ENCODE data around the gene IL1B.
A peak's percentile ranks its signal among the peaks of the same experiment; 100 is the strongest.
"Not testable (repeated sequence)": the region's sequence is repeated elsewhere in the genome, so short reads cannot be mapped to it uniquely, and the experiment has no call there.

The IL1B gene

DNA sequence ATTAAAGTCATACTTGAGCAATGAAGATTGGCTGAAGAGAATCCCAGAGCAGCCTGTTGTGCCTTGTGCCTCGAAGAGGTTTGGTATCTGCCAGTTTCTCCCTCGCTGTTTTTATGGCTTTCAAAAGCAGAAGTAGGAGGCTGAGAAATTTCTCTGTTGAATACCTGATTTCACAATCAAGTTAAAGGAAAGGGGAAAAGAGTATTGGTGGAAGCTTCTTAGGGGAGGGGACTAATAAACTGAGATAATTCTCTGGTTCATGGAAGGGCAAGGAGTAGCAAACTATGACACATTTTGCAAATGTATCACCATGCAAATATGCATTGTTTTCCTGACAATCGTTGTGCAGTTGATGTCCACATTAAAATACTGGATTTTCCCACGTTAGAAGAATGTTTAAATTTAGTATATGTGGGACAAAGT, at the start of gene IL1B:
IL1B (minus strand) TSS at position 85 of the 423 bp plus-strand sequence. CDS start 550 bp downstream, outside the sequence.
- no peak for DNase-seq (ENCODE audit: low spot score)

DNA sequence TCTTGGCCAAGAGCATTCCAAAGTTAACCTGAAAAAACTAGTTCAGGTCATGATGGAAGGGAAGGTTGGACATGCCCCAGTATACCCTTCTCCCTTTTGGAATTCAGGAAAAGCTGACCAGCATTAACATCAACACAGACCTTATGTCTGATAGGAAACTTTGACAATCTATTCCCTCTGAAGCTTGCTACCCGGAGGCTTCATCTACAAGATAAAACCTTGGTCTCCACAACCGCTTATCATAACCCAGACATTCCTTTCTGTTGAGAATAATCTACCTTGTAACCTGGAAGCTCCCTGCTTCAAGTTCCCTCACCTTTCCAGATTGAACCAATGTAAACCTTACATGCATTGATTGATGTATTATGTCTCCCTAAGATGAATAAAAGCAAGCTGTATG, 49.7 kb upstream of the IL1B start:
- DNase-seq (ENCODE audit: low spot score), result no peak

DNA sequence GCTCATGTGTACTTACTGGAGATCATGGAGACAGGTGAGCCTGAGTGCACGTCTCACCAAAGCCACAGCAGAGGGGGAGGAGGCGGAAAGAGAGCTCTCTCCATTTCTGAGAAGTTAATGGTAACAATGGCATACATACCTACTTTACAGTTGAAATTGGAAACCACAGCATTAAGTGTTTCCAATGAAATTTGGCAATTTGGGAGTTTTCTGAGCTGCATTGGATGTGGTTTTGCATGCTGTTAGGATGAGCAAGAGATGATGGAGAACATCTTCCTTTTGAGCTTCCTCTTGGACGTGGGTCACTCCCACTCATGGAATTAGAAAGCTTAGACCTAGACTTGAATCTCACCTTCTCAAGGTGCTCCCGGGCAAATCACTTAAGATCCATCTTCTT, 48.9 kb upstream of the IL1B start:
- DNase-seq (ENCODE audit: low spot score), result no peak

DNA sequence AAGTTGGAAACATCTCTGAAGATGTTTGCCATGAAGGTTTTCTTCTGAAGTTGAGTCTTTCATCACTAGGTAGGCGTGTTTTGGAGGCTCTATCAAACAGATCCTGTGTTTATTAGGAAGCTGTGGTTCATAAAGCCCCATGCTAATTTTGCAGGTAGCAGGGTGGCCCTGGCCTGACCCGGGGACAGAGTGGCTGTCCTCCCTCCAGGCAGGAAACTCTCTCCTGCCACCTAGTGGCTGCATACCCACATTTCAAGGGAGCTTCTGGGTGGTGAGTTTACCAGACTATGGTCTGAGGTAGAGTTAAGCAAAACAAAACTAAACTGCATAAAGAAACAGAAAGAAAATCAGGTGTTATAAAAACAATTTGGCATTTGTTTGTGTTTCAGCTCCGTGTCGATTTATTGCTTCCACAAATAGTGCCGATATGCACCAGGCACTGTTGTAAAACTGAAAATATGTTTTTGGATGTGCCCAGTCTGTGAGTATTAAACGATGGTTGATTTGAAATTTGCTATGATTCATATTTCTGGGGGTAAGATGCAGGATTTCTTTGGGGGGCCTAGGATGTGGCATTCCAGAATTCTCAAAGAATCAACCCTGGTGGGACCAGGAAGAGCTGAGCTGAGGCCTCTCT, 48.4 kb upstream of the IL1B start:
- peak; percentile 79 for DNase-seq (ENCODE audit: low spot score)

DNA sequence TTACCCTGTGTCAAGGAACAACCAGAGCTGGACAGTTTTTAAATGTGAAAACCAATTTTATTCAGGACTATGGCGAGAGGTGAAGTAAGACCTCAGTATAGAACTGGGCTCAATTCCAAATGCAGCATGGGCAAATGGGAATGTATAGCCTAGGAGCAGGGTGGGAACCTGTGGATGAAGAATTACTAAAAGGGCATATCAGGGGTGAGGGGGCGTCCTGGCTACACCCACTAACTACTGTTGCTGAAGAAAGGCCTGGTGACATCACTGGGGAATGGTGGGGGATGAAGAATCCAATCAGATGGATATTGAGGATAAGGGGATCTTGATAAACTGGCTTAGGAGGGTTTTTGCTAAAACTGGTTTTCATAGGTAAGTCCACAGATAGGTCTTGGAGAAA, 47.1 kb upstream of the IL1B start:
- DNase-seq (ENCODE audit: low spot score), result no peak

DNA sequence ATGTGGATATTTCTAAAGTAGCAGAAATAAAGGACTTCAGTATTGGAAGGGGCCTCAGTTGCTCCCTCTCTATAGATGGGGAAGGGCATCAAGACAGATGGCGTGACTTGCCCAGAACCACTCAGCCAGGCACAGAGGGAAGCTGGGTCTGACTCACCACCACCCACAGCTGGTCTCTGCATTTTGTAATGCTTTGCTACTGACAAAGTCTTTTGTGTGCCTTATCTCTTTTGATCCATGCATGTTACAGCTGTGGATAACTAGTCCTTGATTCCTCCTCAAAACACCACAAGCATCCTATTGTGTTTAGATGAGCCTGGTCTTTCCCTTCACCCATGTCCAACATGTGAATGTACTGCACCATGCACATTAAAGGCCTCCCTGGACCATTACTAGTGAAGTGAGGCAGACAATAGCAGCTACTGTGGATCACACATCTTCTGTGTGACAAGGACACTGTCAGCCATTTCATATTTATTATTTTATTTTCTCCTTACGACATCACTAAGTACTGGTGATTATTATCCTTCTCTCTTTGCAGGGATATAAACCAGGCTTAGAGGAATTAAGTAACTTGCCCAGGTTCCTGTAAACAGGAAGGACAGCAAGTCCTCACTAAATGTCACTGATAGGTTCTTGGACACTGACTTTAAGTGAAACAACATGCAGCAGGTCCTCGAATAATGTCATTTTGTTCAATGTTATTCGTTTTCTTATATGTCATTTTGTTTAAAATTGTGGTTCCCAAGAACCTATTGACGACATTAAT, 44.8 kb upstream of the IL1B start:
- peak; percentile 98 for DNase-seq (ENCODE audit: low spot score)

DNA sequence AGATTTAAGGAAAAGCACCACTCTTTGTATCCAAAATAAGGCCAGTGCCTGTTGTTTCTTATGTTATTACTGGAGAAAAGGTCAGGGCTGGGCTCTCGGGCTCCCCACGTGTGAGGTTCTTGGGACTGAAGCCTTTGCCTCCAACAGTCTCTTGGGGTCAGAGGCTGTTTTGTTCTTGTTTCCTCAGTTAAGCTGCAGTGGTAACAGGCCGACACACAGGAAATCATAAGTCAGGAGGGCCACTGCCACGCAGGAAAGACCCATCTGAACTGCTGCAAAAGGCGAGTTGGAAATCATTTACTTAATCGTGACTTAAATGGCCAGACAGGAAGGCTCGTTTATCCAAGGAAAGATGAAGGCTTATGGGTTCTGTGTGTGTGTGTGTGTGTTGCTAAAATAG, 44.1 kb upstream of the IL1B start:
- no peak for DNase-seq (ENCODE audit: low spot score)

DNA sequence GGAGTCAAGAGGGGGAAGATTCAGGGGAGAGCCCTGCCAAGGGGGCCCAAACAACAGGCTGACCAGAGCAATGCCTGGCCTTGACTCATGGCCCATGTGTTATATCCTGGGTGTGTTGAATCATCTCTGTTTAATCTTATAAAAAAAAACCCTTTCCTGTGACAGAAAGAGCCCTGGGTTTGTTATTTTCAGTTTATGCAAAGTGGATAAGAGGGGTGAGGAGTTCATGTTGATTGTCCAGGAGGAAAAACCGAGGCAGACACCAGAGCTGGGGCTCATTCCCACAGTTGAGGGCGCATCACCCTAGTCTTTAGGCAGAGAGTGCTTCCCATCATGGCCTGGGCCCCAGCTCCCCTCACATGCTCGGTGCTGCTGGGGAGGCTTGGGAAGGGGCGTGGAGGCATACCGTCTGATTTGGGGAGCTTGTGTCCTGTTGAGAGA, 43.5 kb upstream of the IL1B start:
- DNase-seq (ENCODE audit: low spot score), result peak; percentile 75

DNA sequence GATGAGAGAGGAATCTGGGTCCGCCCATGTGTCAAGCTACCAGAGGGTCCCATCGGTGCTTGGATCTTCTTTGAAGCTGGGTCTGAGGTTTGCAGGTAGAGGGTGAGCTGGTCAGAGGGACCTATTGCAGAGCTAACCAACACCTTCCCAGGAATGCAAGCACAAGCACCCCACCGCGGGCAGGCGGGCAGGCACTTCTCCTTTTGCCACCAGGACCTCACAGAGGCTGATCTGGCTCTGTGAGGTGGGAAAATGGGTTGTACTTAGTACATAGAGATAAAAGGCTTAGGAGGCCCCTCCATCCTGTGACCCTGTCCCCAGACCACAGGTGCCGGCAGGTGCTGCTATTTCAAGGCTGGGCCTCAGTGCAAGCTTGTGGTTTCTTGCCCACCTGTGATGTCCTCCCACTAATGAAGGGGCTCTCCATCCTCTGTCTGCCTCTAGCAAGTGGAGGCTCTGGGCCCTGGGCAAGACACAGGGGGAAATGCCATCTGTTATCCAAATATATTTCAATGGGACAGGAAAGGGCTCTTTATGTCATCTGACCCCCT, 43.0 kb upstream of the IL1B start:
- DNase-seq (ENCODE audit: low spot score), result no peak

DNA sequence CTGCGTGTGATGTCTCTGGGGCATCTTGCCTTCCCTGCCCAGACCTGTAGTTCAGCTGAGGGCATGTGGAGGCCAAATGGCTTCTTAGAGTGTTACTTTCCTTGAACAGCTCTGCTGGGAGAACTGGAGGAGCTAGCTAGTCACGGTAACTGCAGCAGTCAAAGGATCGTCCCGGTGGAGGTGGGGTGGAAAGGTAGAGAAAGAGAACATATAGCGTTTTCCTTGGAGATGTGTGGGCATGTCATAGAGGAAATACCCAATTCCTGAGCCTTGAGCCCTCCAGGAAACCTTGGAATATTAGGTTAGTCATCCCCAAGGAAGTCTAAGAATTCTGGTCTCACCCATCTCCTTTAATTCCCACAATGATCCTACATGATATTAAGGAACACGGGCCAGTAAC, 40.8 kb upstream of the IL1B start:
- DNase-seq (ENCODE audit: low spot score), result no peak

DNA sequence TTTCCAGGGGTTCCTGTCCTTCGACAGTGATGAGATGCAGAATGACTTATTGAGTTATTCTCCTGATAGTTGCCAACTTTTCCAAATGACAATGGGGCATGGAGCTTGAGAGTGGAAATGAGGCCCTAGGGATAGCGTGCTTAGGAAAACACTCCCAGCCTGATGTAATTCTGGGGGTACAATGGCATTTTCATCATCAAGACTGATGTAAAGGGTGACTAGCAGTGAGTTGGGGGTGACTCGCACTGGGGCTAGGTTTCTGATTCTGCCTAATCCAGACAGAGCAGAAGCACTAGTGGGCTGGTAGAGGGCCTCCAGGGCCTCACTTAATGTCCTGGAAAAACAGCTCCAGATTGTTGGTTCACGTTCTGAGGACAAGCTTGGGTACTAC, 40.4 kb upstream of the IL1B start:
- no peak for DNase-seq (ENCODE audit: low spot score)

DNA sequence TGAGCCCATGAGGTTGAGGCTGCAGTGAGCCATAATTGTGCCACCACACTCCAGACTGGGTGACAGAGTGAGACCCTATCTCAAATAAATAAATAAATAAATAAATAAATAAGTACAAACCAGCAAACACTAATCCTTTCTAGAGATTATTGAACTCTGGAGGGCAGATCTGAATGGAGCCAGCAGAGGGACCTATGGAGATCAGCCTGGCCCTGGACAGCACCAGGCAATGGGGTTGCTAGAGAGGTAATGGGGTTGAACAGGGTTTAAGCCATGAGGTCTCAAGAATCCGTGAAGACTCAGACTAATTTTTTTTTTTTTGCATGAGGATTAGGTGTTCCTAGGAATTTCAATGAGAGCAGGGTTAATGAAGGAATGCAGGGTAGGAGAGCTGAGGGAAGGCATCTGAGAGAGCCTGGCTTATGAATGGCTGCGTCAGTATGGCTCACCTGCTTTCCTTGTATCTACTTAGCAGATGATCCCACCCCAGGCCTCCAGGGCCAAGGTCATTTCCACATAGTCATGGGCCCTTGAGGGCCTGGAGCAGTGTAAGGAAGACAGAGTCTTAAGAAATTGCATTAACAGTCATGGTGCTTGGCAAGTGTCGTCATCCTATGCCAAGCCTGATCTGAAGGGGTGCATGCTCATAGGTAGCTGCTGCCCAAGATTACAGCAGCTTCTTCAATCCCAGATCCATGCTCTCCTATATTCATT, 39.8 kb upstream of the IL1B start:
- DNase-seq (ENCODE audit: low spot score), result no peak

DNA sequence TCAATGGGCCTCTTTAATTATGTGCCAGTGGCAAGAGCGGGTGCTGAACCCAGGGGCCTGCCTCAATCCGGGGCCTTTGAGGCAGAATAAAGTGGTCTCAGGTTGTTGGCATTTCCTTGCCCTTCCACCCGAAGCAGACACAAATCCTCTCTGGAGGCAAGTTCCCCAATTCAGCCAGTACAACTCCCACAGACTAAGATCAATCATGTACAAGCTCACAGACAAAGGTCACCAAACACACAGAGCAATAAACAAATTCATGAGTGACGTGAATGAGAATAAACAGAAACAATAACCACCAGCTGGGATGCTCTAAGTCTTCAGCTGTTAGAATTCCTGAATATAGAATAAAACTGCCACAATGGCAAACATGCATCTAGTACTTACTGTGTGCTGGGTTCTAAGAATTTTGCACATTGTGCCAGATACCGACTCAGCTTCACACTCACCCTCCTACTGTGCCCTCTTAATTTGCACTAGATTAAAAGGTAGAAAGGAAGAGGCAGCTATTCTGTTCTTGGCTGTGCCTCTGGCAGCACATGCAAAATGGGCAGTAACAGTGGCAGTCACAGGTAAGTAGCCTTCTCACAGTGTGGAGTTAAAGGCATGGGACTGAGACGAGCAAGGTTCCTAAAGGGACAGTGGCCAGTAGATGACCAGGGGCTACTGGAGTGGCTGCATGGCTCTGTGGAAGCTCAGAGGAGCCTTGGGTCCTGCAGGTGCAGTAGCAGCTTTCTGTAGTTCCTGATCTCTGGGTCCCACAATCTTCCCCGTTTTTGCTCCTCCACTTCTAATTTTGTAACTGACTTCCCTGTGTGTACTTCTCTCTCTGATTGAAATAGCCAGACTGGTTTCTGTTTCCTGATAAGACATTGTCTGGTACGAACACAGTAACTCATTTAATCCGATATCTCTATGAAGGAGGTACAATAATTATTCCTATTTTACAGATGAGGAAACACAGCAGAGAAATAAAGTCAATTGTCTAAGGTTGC, 34.6 kb upstream of the IL1B start:
- DNase-seq (ENCODE audit: low spot score), result no peak

DNA sequence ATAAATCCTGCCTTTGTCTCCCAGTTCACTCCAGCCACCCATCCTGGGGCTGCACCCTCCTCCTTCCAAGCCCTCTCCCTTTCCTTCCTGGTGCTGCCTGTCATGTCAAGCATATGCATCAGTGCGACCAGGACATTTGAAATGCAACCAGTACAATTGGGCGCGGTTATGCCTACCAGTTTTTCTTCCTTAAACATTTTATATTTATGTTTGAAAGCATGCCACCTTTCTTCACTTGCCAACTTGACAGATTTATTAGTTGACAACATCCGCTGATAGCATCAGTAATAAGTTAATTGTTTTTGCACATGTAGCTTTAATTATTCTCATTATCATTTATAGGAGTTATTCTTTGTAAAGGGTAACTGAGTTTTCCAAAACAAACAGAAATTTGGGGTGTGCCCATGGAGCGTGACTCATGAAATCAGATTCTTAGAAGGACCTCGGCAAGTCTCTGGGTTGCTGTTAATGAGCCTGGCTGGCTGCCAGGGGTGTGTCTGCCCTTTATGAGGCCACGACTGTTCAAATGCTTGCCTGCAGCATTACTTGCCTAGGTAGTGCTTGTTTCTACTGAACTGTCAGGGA, 32.8 kb upstream of the IL1B start:
- DNase-seq (ENCODE audit: low spot score), result peak; percentile 54

DNA sequence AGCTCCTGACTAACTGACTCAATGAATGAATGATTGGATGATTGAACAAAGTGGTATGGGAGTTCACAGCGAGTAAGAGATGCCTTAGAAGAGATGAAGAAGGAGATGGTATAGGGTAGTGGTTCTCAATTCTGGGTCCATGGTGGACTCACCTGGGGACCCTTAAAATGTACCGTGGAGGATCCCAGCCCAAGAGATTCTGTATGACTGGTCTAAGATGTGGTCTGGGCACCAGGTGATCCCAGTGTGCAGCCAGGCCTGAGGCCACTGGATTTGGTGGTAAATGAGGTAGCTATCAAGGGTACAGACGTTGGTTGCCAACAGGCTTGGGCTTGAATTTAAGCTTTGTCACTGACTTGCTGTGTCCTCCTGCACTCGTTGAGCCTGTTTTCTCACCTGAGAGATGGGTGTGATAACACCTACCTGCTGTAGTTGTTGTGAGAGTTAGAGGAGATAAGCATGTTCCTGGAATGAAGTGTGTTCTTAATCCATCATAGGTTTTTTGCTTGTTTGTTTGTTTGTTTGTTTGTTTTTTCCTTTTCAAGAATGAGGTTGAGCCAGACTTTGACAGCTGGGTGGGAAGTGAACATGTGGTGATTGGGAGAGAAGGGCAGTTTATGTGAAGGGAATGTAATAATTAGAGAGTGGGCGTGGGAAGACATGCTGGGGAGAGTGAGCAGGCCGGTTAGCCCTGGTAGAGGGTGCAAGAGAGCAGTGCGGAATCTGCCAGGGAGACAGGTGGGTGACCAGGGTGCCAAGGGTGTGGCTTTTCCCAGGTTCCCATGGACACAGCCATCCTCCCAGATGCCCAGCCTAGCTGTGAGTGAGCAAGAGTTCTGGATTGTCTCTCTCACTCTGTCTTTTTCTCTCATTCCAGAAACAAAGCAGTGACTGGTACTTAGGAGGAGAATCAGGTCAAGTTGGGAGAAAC, 31.4 kb upstream of the IL1B start:
- no peak for DNase-seq (ENCODE audit: low spot score)

DNA sequence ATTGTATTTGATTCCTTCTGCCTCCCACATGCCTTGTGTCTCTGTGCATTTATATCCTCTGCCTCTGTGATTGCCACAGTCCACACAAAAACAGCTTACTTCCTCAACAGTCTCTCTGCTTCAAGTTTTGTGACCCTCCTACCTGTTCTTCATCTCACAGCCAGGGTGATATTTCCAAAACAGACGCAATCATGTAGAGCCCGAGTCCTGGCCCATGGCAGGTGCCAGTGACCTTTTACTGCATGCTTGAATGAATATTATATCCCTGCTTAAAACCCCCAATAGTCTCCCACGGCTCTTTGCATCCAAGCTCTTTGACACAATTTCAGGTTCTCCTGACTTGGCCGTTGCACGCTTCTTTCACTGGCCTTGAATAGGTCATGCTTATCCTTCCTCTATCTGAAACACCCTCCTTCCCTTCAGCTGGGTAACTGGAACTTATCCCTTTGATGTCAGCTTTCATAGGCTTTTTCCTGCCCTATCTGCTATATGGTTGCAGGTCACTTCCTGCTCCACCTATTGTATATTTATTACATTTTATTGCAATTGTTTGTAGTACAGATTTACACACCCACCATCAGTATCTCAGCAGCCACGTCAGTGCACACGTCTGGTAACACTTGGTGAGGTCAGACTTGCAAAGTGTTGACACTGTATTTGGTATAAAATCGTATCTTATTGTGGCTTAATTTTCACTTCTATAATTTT, 29.7 kb upstream of the IL1B start:
- no peak for DNase-seq (ENCODE audit: low spot score)

DNA sequence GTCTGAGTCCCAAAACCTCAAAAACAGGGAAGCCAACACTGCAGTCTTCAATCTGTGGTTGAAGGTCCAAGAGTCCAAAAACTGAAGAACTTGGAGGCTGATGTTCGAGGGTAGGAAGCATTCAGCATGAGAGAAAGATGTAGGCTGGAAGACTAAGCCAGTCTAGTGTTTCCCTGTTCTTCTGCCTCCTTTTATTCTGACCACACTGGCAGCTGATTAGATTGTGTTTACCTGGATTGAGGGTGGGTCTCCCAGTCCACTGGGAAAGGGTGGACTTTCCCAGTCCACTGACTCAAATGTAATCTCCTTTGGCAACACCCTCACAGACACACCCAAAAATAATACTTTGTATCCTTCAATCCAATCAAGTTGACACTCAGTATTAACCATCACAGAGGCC, 27.5 kb upstream of the IL1B start:
- DNase-seq (ENCODE audit: low spot score), result no peak

DNA sequence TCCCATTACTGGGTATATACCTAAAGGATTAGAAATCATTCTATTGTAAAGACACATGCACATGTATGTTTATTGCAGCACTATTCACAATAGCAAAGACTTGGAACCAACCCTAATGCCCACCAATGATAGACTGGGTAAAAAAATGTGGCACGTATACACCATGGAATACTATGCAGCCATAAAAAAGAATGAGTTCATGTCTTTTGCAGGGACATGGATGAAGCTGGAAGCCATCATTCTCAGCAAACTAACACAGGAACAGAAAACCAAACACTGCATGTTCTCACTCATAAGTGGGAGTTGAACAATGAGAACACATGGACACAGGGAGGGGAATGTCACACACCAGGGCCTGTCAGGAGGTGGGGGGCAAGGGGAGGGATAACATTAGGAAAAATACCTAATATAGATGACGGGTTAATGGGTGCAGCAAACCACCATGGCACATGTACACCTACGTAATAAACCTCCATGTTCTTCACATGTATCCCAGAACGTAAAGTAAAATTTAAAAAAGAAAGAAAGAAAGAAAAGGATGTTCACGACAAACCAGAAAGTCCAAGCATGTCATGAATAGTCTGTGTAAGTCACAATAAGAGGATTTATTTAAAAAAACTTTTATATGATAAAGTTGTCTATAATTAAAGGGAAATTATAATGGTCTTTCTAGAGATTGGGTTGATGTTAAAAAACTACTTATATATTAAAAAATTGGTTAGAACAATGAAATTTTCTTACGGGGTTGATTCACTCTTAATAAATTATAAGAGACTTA, 23.0 kb upstream of the IL1B start:
- DNase-seq (ENCODE audit: low spot score), result not testable (repeated sequence)

DNA sequence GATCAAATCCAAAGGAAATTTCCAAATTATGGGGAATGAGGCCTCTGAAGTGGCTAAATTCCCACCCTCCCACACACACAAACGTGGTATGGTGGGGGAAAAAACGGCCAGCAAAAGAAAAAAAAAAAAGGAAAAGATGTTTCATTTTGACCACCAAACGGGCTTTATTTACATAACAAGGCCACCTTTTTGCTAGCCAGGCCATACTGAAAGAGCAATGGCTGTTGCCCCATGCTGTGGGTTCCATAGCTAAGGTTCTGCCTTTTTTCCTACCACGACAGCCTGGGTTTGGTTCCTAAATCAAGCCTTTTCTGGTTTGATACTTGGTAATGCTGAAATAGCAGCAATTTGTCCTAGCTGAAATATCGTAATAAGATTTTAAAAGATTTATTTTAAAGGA, 14.0 kb upstream of the IL1B start:
- no peak for DNase-seq (ENCODE audit: low spot score)

Data from COLO829 (cell line).